HG03139 (cell line): Measurements from ENCODE around the gene IMMP2L.

ENCODE experiments used
- ATAC-seq: cut with Tn5 transposase; IDR thresholded peaks from one replicate; pipeline ENCODE4 v1.9.1; 2021; ENCODE audit not compliant: unreplicated experiment

Gene IMMP2L

GRCh38 chr7:111126987-111127386 is 435.3 kb downstream of the IMMP2L start:
- no peak for ATAC-seq

DNA sequence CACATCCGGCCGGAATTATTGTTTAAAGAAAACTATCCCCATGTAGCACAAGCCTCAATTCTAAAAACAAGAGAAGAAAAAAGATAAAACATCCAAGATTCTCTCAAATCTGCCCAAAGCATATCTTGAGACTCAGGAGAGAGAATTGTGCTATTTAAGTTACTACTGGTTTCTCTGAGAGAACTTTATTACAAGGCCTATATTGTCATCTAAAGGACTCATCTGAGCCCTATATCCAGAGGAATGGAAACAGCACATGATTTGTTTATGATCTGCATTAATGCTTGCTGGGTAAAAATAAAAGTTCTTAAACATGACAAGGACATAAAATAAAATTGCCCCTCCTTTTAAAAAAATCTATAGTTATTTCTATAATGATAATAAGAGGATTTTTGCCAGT is 446.3 kb downstream of the IMMP2L start:
- no peak for ATAC-seq

DNA sequence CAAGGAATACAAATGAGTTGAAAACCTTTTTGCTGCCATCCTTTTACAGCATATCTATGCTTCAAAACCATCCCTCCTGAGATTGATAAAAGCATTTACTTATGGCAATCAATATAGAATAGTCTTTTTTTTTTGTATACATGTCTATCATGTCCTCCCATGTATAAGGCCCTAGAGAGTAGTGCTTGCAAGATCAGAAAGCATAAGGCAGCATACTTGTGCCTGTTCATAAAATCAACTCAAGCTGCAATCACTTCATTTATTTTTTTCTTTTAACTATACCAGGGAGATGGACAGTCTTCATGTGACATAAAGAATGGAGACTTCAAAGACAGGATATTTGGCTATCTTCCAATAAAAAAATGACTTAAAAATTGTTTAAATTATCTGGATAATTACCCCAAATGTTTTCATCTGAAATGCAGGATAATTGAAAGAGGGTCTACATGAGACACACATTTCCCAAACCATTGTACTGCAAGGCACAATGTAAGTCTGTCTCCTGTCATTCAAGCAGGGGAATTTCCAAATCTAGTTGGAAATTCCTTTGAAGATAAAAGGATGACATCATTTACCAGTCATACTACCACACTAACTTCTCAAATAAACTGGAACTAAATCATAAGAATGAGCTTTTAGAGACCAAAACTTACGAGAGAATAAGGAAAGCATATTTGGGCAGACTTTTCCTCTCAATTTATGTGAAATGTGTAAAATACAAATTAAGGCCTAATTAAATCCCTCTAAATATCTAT is 448.9 kb downstream of the IMMP2L start:
- no peak for ATAC-seq

GRCh38 chr7:111112439-111112838 is 449.9 kb downstream of the IMMP2L start:
- no peak for ATAC-seq

GRCh38 chr7:111108496-111108895 is 453.8 kb downstream of the IMMP2L start:
- ATAC-seq, result no peak

GRCh38 chr7:111108000-111108399 is 454.3 kb downstream of the IMMP2L start:
- no peak for ATAC-seq

DNA sequence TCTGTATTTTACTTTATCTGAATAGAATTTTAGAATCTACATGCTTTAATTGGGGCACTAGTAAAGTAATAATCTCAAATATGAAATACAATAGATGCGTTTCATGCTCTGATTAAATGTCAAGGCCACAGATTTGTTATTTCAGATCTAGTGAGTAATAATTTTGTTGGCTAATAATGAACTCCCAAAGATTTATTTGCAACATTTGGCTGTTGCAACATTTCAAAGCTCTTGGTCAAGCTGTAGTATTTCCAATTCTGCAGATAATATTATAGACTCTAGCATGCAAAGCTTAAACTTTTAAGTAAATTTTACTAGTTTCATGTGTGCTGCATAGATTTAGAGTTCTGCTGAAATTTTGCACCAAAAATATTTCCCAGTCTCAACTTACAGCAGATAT is 454.7 kb downstream of the IMMP2L start:
- no peak for ATAC-seq

DNA sequence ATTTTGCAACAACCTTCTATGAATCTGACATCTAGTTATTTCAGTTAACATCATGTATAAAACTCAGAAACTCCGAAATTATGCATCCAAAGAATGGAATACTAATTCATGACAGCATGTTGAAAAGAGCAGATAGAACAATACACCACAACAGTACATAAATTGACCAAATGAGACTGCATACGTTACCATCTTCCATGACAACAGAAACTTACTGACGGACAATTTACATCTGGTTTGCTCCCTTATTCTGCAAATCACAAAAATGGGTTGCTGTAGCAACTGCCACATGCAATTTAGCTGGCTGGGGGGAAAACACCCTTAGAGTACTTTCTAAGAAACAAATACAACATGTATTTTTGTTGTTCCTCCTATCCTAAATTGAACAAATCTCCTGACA is 457.0 kb downstream of the IMMP2L start:
- ATAC-seq, result no peak

DNA sequence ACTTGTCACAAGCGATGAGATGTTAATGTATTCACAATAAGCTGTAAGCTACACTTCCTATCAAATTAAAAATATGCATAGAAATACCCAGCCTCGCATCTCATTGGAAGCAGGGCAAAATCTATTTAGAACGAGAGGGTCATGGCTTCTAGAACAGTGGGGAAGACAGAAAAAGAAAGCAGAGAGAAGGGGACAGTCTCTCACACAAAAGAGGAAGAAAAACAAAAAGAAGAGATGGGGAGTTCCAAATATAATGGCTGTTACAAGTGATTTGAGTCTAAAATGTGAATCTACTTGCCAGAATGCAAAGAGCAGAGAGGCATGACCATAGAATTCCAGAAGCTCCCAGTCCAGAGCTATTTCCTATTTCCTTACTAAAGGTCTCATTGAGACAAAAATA is 457.6 kb downstream of the IMMP2L start:
- peak; percentile 40 for ATAC-seq

GRCh38 chr7:111103678-111104274 is 458.5 kb downstream of the IMMP2L start:
- ATAC-seq, result peak; percentile 47

DNA sequence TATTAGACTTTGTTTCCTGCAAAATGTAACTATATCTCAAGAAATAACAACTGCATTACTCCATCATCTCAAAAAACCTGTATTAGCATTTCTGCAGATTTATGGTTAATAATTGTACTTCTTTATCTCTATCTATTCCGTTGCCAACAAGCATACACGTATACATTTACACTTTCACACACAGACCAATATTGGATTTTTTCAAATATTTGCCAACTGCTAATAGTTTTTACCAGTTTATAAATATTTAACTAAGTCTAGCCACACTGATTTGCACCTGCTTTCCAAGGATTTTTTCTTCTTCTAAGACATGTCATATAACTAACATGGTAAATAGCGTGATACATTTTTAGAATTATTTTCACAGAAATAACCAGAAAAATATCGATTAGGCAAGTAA is 459.2 kb downstream of the IMMP2L start:
- no peak for ATAC-seq

- ATAC-seq, result no peak
Observed at GRCh38 chr7:111101856-111102646, 460.2 kb downstream of the IMMP2L start.

DNA sequence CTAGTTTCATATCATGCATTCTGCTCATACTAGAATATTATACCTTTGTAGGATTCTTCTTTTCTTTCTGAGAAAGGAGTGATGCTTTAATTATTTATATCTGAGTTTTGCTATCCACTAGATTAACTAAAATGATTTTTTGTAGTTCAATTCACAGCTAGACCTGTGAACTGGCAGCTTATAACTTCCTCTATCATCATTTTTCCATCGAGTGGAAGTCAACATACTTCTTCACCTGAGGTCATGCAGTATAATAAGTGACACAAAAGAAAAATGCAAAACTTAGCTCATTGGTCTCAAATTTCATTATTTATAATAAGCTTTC is 463.4 kb downstream of the IMMP2L start:
- no peak for ATAC-seq

DNA sequence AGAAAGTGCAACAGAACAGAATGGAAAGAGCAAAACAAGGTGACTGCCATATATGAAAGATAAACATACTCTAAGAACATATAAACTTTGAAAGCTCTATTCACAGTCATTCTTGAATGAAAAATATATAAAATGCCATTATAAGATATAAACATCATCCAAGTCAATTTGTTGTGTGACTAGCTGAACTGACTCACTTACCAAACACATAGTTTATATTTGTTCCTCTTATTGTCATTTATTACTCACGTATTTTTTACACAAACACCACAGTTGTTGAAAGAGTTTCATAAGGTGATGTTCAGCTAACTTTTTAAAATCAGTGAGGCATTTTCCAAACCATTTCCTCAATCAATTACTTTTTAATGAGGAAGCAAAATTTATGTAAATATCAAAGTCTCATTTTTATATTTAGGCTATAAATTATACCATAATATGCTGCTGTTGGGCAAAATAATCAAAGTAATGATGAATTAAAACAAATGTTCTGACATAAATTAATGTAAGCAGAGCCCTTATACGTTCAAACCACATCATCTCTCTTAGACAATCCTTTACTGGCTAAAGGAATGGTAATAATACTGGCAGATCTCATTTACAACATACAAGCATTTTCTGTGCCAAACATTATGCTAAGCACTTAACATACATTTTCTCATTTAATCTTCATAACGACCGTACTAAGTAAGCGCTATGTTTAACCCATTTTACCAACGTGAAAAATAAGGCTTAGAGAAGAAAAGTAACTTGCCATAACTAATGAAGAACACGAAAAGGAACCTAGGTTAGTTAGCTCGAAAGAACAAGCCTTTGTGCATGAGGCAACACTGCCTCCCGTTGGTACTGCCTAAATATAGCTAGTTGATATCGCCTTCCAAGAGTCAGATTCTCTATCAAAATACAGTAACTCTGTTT is 464.0 kb downstream of the IMMP2L start:
- peak; percentile 86 for ATAC-seq

DNA sequence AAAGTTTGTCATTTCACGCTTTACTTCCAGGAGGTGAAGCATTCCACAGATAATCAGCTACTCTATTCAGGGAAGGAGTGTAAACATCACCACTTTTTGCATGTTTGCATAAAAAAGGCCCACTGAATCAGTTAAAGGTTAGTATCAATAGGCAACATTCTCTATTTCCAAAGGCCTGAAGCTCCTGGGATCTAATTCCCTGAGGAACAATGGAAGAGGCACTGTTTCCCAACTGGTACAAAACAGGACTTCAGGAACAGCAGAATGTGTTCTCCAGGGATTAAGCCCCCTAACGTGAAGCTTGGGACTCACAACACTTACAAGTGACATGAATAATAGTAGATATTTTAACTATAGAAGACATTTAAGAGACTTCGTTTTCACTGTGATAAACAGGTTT is 465.3 kb downstream of the IMMP2L start:
- no peak for ATAC-seq

GRCh38 chr7:111094419-111094818 is 467.9 kb downstream of the IMMP2L start:
- ATAC-seq, result no peak

- ATAC-seq, result no peak
Observed at GRCh38 chr7:111093496-111093895, 468.8 kb downstream of the IMMP2L start.

DNA sequence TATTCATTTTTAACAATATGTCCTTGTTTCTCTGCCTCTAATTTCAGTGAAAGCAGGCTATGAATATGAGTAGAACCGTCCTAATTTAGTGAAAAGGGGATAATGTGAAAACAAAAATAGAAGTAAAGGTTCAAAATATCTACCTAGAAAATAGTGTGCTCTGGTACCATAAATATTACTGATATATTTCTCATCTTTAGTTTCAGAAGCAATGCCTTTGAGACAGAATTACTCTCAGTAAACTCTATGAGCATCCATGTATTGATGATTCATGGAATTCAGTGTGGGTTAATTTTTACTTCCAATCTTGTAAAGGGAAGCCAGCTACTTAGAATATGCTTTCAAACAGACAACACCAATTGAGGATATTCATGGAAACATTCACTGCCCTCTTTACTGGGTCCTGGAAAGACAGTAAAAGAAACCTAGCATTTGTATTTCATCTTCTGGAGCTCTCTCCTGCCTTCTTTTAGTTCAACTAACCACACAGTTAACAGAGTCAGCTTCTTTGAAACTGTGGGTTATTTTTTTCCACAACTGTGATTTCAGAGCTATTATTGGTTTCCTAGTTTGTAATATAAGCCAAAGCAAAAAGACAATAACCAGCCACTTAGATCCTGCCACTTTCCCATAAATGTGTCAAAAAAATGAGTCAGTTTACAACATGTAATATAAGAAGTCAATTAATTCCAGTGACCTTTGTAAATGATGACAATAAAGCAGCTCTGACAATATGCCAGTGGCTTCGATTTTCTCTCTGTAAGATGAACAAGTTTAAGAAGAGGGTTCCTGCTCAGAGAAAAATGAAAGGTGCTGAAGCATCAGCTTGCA is 469.7 kb downstream of the IMMP2L start:
- no peak for ATAC-seq

DNA sequence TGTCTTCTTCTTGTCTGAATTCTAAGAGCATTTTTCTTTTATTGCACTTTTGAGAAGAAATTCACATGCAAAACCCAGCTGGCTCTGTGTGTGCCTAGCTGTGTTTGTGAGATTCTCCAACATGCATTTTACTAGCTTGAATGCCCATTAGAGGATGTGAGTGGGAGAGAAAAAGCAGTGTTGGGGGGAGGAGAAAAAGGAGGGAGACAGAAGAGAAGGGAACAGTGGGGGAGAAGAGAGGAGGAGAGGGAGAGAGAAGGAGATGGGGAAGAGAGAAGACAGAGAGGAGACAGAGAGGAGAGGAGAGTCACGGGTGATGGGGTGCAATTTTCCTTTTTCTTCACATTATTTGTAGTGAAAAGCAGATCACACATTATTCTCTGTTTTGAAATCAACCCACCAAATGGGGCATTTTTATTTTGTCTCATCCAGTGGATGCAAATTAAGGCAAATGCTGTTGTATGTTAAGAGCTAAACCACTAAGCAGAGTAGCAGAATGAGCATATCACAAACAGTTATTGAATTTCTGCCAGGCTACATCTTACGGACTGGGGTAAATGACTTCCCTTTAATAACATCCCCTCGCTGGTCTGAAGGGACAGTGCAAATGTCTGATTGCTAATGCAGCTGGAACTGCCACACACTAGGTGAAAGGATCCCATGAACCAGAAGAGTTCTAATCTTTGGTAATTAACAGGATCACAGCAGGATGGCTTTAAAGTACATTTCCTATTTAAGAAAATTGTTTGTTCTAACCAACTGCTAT is 470.5 kb downstream of the IMMP2L start:
- no peak for ATAC-seq

GRCh38 chr7:111090846-111091245 is 471.4 kb downstream of the IMMP2L start, which contains the start of gene LRRN3:
Gene LRRN3 (plus strand): TSS chr7:111091127. CDS start chr7:111122773, 31,646 bp downstream.
- ATAC-seq, result no peak
